Measurements from ENCODE around the gene SLC35G3. TPM values are rescaled to one million over a fixed set of nuclear protein-coding genes. Genes with fewer than 3 reads are reported as not detected.
"Not testable (repeated sequence)": the region's sequence is repeated elsewhere in the genome, so short reads cannot be mapped to it uniquely, and the experiment has no call there.

SLC35G3 gene
- total and polyA plus RNA-seq, 7 donors = not detected

DNA sequence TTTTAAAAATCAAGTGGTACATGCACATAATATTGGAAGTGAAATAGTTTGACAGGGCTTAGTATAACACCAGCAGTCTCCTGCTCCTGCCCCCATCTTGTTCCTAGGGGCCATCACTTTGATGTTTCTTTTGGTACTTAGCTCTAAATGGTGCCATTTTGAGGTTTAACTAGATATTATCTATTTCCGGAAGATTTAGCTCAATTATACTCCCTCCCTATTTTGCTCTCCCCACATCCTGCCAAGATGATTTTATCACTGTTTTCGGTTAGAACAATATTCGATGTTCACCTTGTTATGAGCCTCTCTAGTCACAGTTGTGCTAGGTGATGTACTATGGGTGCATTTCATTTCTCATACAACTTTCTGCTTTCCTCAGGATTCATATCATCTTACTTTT, 20.0 kb upstream of the SLC35G3 start:
- Histone ChIP-seq H3K36me3 (ENCODE audit: insufficient read depth in 1 of 2, low read depth in 1 of 2) (no peaks in the 10 kb centered on the region), H3K4me1 (no peaks in the 10 kb centered on the region), H3K4me3 (no peak overlapping the region), H3K9me3 (no peaks in the 10 kb centered on the region), H3K27ac (no peak overlapping the region), H3K27me3 (ENCODE audit: insufficient read depth in 3 of 3, low read length in 2 of 3) (no peaks in the 10 kb centered on the region)
- no peak for ATAC-seq
- DNase-seq = no peak
- intact Hi-C loops (cut with DNase I) = loop anchor here in 1 of 2 donors (10.0 kb wide), 1 partner anchor 419 kb away; no protein-coding TSS in a partner anchor
- WGBS, 3 donors = 64 to 74% (median 68%) methylated on average over 3 of the region's 3 CpGs
- TF ChIP-seq CTCF (IDR thresholded peaks at IDR 0.05) = no peak

- Histone ChIP-seq H3K9me3 (no peaks in the 10 kb centered on the region), H3K4me3 (no peak overlapping the region), H3K4me1 (no peaks in the 10 kb centered on the region), H3K27me3 (ENCODE audit: insufficient read depth in 3 of 3, low read length in 2 of 3) (no peaks in the 10 kb centered on the region), H3K27ac (no peak overlapping the region), H3K36me3 (ENCODE audit: insufficient read depth in 1 of 2, low read depth in 1 of 2) (no peaks in the 10 kb centered on the region)
- 56 to 69% (median 68%) methylated on average over 5 of the region's 5 CpGs for WGBS, 3 donors
- no peak for ATAC-seq
- intact Hi-C loops (cut with DNase I) = loop anchor here in 1 of 2 donors (10.0 kb wide), 1 partner anchor 419 kb away; no protein-coding TSS in a partner anchor
- no peak for TF ChIP-seq CTCF (IDR thresholded peaks at IDR 0.05)
- no peak for DNase-seq
These were observed 19.3 kb upstream of the SLC35G3 start for GRCh38 chr17:35213412-35213940.

DNA sequence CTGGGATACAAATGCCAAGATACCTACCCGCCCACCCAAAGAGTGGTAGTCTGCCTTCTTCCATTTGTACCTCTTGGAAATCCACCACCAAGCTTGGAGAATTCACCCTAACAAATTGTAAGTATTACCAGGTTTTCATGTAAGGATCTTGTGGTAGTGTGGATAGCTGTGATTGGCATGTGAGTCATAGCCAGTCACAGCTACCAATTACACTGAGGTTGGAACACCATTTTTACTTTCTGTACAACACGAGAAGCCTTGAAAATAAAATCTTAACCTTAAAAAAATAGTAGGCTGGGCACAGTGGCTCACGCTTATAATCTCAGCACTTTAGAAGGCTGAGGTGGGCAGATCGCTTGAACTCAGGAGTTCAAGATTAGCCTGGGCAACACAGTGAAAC, 18.5 kb upstream of the SLC35G3 start:
- Histone ChIP-seq H3K4me1 (no peaks in the 10 kb centered on the region), H3K4me3 (no peak overlapping the region), H3K36me3 (ENCODE audit: insufficient read depth in 1 of 2, low read depth in 1 of 2) (no peaks in the 10 kb centered on the region), H3K27me3 (ENCODE audit: insufficient read depth in 3 of 3, low read length in 2 of 3) (no peaks in the 10 kb centered on the region), H3K27ac (no peak overlapping the region), H3K9me3 (no peaks in the 10 kb centered on the region)
- DNase-seq = no peak
- no peak for ATAC-seq
- intact Hi-C loops (cut with DNase I) = loop anchor here in 1 of 2 donors (10.0 kb wide), 1 partner anchor 418 kb away; no protein-coding TSS in a partner anchor
- TF ChIP-seq CTCF (IDR thresholded peaks at IDR 0.05) = no peak
- WGBS, 3 donors = 87 to 90% (median 89%) methylated on average over 4 of the region's 4 CpGs

GRCh38 chr17:35210741-35211140, 16.5 kb upstream of the SLC35G3 start:
- ATAC-seq (no peak), DNase-seq (no peak)
- Histone ChIP-seq H3K27me3 (ENCODE audit: insufficient read depth in 3 of 3, low read length in 2 of 3) (no peaks in the 10 kb centered on the region), H3K9me3 (no peaks in the 10 kb centered on the region), H3K36me3 (ENCODE audit: insufficient read depth in 1 of 2, low read depth in 1 of 2) (no peaks in the 10 kb centered on the region), H3K4me3 (no peak overlapping the region), H3K4me1 (no peaks in the 10 kb centered on the region), H3K27ac (no peak overlapping the region)
- TF ChIP-seq CTCF (IDR thresholded peaks at IDR 0.05) = no peak
- intact Hi-C loops (cut with DNase I) = loop anchor here in 1 of 2 donors (10.0 kb wide), 1 partner anchor 416 kb away; no protein-coding TSS in a partner anchor
- 91 to 93% (median 92%) methylated on average over 7 of the region's 7 CpGs for WGBS, 3 donors

- intact Hi-C loops (cut with DNase I); H3K27ac ChIP-seq; H3K36me3 ChIP-seq (ENCODE audit: insufficient read depth in 1 of 2, low read depth in 1 of 2); DNase-seq; H3K4me3 ChIP-seq; H3K9me3 ChIP-seq; ATAC-seq; H3K4me1 ChIP-seq; H3K27me3 ChIP-seq (ENCODE audit: insufficient read depth in 3 of 3, low read length in 2 of 3): not testable (repeated sequence)
- 85 to 100% (median 92%) methylated on average over 1 of the region's 2 CpGs for WGBS, 3 donors
These were observed 8.4 kb upstream of the SLC35G3 start for GRCh38 chr17:35202582-35202981.

GRCh38 chr17:35195062-35195461, 869 bp upstream of the SLC35G3 start:
- WGBS, 3 donors = 88 to 95% (median 89%) methylated on average over 21 to 31 of the region's 31 CpGs
- H3K36me3 ChIP-seq (ENCODE audit: insufficient read depth in 1 of 2, low read depth in 1 of 2); ATAC-seq; intact Hi-C loops (cut with DNase I); H3K4me1 ChIP-seq; H3K4me3 ChIP-seq; H3K27ac ChIP-seq; H3K9me3 ChIP-seq; DNase-seq; H3K27me3 ChIP-seq (ENCODE audit: insufficient read depth in 3 of 3, low read length in 2 of 3): not testable (repeated sequence)
